GM13977 (cell line): Measurements from ENCODE around the gene FAM3C.

Experiments used
- DNase-seq: peaks from one replicate; pipeline ENCODE4 v3.0.0; 2012; ENCODE audit warnings: low spot score
- in situ Hi-C: fragments of 300-500 bp; cut with MboI; formaldehyde crosslinking; loops from one replicate; pipeline ENCODE4 v1.12.0; 2022; ENCODE audit warnings: low sequenced_read_pairs, low pct_unique_long_range_greater_than_20kb, mixed read lengths, inconsistent platforms; ENCODE audit not compliant: unreplicated experiment
- TF ChIP-seq, protein P1 (sequence below): IDR thresholded peaks from 2 replicates; pipeline ENCODE4 v1.5.1; 2012; ENCODE audit warnings: mild to moderate bottlenecking, control low read depth; ENCODE audit not compliant: insufficient read depth; ENCODE audit errors: extremely low read depth, missing control alignments

FAM3C gene

DNA sequence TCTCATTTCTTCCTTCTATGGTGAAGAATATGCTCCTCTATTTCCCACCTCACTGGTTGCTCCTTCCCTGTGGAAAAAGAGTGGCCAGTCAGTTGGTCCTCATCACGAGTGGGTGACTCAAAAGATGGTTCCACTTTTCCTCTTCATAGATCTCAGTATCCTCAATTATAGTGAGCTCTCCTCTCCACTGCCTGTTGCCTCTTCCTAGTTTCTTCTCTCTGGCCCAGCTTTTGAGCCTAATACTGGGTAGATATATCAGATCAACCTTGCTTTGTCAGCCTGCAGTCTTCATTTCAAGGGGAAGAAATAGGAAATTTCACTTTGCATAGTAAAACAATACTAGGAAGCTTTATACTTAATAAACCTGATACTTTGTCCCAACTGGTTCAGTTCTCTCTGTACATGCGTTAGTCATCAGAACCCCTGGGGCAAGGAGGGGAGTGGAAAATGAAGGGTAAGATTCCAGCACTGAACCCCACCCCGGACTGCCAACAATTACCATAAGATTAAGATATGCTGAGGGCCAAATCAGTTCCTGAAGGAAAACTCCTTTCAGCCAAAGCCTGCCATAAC is 82.8 kb downstream of the FAM3C start:
- TF ChIP-seq, protein P1, sequence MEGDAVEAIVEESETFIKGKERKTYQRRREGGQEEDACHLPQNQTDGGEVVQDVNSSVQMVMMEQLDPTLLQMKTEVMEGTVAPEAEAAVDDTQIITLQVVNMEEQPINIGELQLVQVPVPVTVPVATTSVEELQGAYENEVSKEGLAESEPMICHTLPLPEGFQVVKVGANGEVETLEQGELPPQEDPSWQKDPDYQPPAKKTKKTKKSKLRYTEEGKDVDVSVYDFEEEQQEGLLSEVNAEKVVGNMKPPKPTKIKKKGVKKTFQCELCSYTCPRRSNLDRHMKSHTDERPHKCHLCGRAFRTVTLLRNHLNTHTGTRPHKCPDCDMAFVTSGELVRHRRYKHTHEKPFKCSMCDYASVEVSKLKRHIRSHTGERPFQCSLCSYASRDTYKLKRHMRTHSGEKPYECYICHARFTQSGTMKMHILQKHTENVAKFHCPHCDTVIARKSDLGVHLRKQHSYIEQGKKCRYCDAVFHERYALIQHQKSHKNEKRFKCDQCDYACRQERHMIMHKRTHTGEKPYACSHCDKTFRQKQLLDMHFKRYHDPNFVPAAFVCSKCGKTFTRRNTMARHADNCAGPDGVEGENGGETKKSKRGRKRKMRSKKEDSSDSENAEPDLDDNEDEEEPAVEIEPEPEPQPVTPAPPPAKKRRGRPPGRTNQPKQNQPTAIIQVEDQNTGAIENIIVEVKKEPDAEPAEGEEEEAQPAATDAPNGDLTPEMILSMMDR, result no peak
- in situ Hi-C loops, result no loop called here
- no peak for DNase-seq

DNA sequence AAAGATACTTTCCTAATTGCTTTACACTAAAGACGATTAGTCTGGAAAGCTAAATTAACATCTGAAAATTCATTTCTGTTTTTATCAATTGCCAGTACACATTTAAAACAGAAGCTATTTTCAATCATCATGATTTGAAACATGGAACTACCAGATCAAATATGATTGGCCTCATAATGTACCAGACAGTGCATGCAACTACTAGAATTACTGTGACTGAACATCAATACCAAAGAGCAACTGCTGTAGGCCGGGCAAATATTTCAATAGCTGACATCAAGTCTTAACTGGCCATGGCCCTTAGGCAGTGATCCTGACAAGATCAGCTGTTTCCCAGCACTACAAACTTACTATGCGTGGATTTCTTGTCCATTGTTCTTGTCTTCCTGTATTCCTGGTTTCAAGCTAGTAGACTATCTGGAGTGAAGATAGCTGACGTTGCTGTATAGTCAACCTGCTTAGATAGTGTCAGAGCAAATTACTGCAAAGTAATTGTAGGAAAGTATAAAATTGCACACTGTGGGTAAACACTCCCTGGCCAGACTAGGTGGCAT is 89.0 kb downstream of the FAM3C start:
- no peak for DNase-seq
- TF ChIP-seq, protein P1, result no peak
- in situ Hi-C loops, result no loop called here

DNA sequence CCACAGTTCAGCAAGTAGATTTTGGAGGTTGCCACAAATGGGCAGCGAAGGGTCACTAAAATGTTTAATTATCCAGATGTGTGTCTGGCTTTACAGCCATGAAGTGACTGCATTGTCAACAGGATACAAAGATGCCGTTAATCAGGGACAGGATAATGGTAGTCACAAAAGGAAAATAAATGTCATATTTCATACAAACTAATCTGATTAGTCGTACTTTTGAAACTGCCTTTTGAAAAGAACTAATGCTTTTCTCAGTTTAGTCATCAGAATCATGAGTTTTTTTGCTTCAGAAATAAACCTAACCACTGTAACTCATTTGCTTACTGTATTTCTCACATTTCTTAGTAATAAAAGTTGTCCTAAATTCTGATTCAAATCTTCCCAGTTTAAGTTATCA is 89.5 kb downstream of the FAM3C start:
- in situ Hi-C loops, result no loop called here
- DNase-seq, result no peak
- TF ChIP-seq, protein P1, result no peak

DNA sequence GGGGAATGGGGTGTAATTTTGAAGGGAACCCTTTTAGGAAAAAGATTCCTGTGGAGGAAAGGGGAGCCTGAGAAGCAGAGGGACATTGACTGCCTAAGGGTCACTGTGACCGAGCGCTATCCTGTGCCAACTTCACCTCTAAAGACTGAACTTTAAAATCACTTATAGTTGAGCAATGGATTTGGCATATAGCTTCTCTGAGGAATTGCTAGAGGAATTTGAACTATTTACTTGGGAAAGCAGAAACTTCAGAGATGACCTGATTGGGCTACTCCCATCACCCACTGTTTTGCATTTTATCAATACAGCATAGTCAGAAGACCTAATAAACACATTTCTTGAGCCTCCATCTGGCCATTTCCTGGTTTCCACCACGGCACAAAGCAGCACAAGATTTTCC is 91.0 kb downstream of the FAM3C start:
- no peak for DNase-seq
- in situ Hi-C loops, result no loop called here
- TF ChIP-seq, protein P1, result no peak

DNA sequence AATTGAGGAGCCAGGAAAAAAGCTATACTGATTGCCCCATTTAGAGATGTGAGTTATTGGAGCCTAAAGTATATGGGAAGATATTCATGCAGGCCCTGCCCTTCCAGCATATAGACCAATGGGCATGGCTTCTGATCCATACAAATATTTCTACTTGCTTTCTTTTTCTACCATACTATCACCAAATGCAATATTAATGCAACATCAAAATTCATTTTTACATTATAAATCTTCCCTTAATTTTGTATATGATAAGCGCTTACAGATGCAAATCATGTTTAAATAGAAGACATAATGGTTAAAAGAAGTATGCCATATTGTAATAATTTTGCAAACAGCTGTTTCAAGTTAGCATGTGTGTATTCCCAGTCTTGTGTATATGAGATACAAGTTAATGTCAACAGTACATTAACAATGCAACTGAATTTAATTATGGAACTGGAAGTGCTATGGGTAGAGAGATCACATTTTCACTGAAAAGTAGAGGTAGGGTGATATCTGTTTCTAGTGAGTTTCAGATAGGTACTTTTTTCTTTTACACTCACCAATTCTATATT is 91.9 kb downstream of the FAM3C start:
- in situ Hi-C loops, result no loop called here

DNA sequence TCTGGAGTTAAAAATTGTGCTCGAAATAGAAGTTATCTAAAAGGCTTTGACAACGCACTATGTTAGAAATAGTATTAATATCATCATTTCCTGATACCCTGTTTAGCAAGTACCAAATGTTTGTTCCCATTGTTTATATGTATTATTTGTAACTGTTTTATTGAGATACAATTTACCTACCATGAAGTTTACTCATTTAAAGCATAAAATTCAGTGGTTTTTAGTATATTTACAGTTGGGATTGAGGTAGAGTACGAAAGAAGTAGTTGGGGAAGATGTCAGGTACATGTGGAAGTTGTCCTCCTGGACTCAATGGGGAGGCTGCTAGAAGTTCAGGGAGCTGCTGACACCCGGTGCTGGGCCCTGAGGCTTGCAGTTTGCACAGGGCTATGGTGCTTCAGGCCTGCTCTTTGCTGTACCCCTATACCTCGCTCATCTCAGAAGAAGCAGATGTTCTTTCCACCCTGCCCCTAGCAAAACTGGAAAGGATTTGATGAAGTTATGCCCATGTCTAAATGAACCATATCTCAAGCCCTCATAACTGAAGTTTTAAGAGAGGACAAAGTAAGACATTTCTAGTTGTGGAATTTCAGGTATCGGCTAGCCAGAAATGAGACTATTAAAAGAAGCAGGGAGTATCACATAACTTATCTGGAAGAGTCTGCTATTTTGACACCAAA is 92.5 kb downstream of the FAM3C start:
- in situ Hi-C loops, result no loop called here
- TF ChIP-seq, protein P1, result no peak
- DNase-seq, result no peak

More for the DNA sequence above, 91.9 kb downstream of the FAM3C start:
- TF ChIP-seq, protein P1, result no peak
- no peak for DNase-seq
